Sigmoid colon (tissue), 4 donors: ENCODE measurements around the gene KLHL3.

Experiments
- POLR2A ChIP-seq, 2 donors: fragments of 450-650 bp; IDR thresholded peaks; one replicate each; pipeline ENCODE4 v1.6.1; 2016; ENCODE audit warnings: antibody characterized with exemption in 2 of 2, mild to moderate bottlenecking in 2 of 2, moderate library complexity in 2 of 2
- POLR2AphosphoS5 ChIP-seq, 4 donors: sonication (generic); formaldehyde crosslinking; IDR thresholded peaks; one replicate each; pipeline ENCODE4 v1.6.1; 2017; ENCODE audit warnings: antibody characterized with exemption in 4 of 4
- TF ChIP-seq, protein P1 (sequence below), 4 experiments: fragments of 450-650 bp in 3 of 4; fragments of 200-600 bp in 1 of 4; IDR thresholded peaks; one replicate each; pipeline ENCODE4 v1.5.1; 2016 to 2019; ENCODE audit warnings: antibody characterized with exemption in 4 of 4, mild to moderate bottlenecking in 3 of 4, moderate library complexity in 2 of 4

DNA sequence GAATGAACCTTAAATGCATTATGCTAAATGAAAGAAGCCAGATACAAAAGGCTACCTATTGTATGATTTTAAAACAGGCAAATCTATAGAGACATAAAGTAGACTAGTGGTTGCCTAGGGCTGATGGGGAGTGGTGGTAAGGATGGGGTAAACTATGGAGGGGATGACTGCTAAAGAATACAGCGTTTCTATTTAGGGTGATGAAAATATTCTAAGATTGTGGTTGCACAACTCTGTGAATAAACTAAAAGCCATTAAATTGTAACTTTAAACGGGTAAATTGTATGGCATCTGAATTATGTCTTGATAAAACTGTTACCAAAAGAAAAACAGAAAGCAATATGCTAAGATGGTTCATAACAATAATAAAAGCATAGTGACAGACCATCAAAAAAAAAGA lies 21.4 kb downstream of the KLHL3 start:
- TF ChIP-seq, protein P1, sequence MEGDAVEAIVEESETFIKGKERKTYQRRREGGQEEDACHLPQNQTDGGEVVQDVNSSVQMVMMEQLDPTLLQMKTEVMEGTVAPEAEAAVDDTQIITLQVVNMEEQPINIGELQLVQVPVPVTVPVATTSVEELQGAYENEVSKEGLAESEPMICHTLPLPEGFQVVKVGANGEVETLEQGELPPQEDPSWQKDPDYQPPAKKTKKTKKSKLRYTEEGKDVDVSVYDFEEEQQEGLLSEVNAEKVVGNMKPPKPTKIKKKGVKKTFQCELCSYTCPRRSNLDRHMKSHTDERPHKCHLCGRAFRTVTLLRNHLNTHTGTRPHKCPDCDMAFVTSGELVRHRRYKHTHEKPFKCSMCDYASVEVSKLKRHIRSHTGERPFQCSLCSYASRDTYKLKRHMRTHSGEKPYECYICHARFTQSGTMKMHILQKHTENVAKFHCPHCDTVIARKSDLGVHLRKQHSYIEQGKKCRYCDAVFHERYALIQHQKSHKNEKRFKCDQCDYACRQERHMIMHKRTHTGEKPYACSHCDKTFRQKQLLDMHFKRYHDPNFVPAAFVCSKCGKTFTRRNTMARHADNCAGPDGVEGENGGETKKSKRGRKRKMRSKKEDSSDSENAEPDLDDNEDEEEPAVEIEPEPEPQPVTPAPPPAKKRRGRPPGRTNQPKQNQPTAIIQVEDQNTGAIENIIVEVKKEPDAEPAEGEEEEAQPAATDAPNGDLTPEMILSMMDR (IDR thresholded peaks at IDR 0.05): no peak
- TF ChIP-seq POLR2AphosphoS5 (IDR thresholded peaks at IDR 0.05): no peak
- no peak for TF ChIP-seq POLR2A (IDR thresholded peaks at IDR 0.05)
